PC-3 (cell line): Measurements from ENCODE around the gene PLD4. TPM values are rescaled to one million over a fixed set of nuclear protein-coding genes. Genes with fewer than 3 reads are reported as not detected.
"Not testable (repeated sequence)": the region's sequence is repeated elsewhere in the genome, so short reads cannot be mapped to it uniquely, and the experiment has no call there.

ENCODE experiments used
- ATAC-seq: fragments of 200-7000 bp; cut with Tn5 transposase; 2 replicates; pipeline ENCODE4 v1.9.1; 2020; ENCODE audit warnings: mild to moderate bottlenecking, moderate library complexity
- BruUV-seq: library from RNA; stranded (reverse); fragments of 400-500 nt; replicated peaks from 2 replicates; lab custom pipeline; 2021; lab: Mats Ljungman, UMichigan
- CTCF ChIA-PET: fragments of 300-600 bp; sonication (Branson Sonifier 250); formaldehyde crosslinking; loops from one replicate; lab custom pipeline; 2022; ENCODE audit warnings: antibody characterized with exemption; lab: Charles Lee
- POLR2A ChIA-PET: fragments of 300-600 bp; sonication (Branson Sonifier 250); formaldehyde crosslinking; loops from one replicate; lab custom pipeline; 2022; ENCODE audit warnings: antibody characterized with exemption; ENCODE audit not compliant: unreplicated experiment; lab: Charles Lee
- DNase-seq: peaks from one replicate; pipeline ENCODE4 v3.0.0-alpha.2; 2015
- H2AFZ ChIP-seq: fragments of 300-600 bp; sonication (generic); 2 replicates; pipeline ENCODE4 v1.6.0; 2016; ENCODE audit warnings: antibody characterized with exemption, low read length
- H3F3A ChIP-seq: fragments of 300-600 bp; sonication (generic); one replicate; pipeline ENCODE4 v1.6.0; 2017; ENCODE audit warnings: antibody characterized with exemption, low read length, control low read depth, mild to moderate bottlenecking; ENCODE audit not compliant: unreplicated experiment
- H3K27ac ChIP-seq: fragments of 300-600 bp; sonication (generic); 2 replicates; pipeline ENCODE4 v1.5.1; 2016; ENCODE audit warnings: mild to moderate bottlenecking, low read length
- H3K27me3 ChIP-seq: fragments of 300-600 bp; sonication (generic); 2 replicates; pipeline ENCODE4 v1.6.1; 2016; ENCODE audit warnings: low read length, mixed read lengths
- H3K36me3 ChIP-seq: fragments of 300-600 bp; sonication (generic); 2 replicates; pipeline ENCODE4 v1.6.1; 2016; ENCODE audit warnings: low read depth, mixed run types, low read length, mixed read lengths
- H3K4me1 ChIP-seq: fragments of 300-600 bp; sonication (generic); 2 replicates; pipeline ENCODE4 v1.5.1; 2016; ENCODE audit warnings: low read length; ENCODE audit not compliant: insufficient read depth
- H3K4me2 ChIP-seq: fragments of 300-600 bp; sonication (generic); 2 replicates; pipeline ENCODE4 v1.6.0; 2016; ENCODE audit warnings: low read length
- H3K4me3 ChIP-seq: fragments of 300-600 bp; sonication (generic); 2 replicates; pipeline ENCODE4 v1.5.1; 2016; ENCODE audit warnings: mild to moderate bottlenecking, low read length, mixed read lengths
- H3K79me2 ChIP-seq: fragments of 300-600 bp; sonication (generic); 2 replicates; pipeline ENCODE4 v1.6.1; 2017; ENCODE audit warnings: low read length, mixed read lengths
- H3K9ac ChIP-seq: fragments of 300-600 bp; sonication (generic); 2 replicates; pipeline ENCODE4 v1.6.0; 2016; ENCODE audit warnings: mild to moderate bottlenecking, low read length
- H3K9me2 ChIP-seq: fragments of 300-600 bp; sonication (generic); replicated peaks from 2 replicates; pipeline ENCODE4 v1.6.1; 2016; ENCODE audit warnings: mixed run types, low read length, mixed read lengths
- H3K9me3 ChIP-seq: fragments of 300-600 bp; sonication (generic); 2 replicates; pipeline ENCODE4 v1.6.1; 2016; ENCODE audit warnings: low read length, mixed read lengths
- H4K20me1 ChIP-seq: fragments of 300-600 bp; sonication (generic); 2 replicates; pipeline ENCODE4 v1.6.1; 2016; ENCODE audit warnings: low read length, mixed read lengths
- CTCF ChIP-seq: fragments of 300-600 bp; sonication (generic); conservative IDR thresholded peaks from 2 replicates; pipeline ENCODE4 v1.5.1; 2017; ENCODE audit warnings: antibody characterized with exemption, low read depth, mild to moderate bottlenecking, low read length
- EZH2 ChIP-seq: fragments of 300-600 bp; sonication (generic); IDR thresholded peaks from one replicate; pipeline ENCODE4 v1.6.1; 2017; ENCODE audit warnings: antibody characterized with exemption, mild to moderate bottlenecking, low read length; ENCODE audit not compliant: unreplicated experiment
- EZH2phosphoT487 ChIP-seq: fragments of 300-600 bp; sonication (generic); IDR thresholded peaks from 2 replicates; pipeline ENCODE4 v1.6.1; 2018; ENCODE audit warnings: mild to moderate bottlenecking, antibody characterized with exemption, low read length, borderline replicate concordance
- intact Hi-C: fragments of 100-400 bp; cut with micrococcal nuclease; formaldehyde crosslinking; loops from 2 replicates; pipeline ENCODE4 v1.9.0; 2023
- total RNA-seq: library from RNA; depleted of rRNA; stranded (reverse); fragments of >200 nt; gene quantifications from 2 replicates; pipeline ENCODE4 v1.2.3, GENCODE V29; 2014

PLD4 gene
- total RNA-seq, 1 experiment from 2014 or later, result 0.04 TPM

- no TSS peak for BruUV-seq
- peaks cover 9% of the 10 kb centered on the region; the same call in 1 of the 2 replicates for H3K27me3 ChIP-seq
- CTCF ChIA-PET, result no interaction called here
These were observed 23.8 kb upstream of the PLD4 start for GRCh38 chr14:104900639-104901512.

GRCh38 chr14:104903990-104904389 lies 20.7 kb upstream of the PLD4 start:
- no peak for DNase-seq
- Histone ChIP-seq H3K4me1 (no peaks in the 10 kb centered on the region), H3K4me2 (no peak overlapping the region), H3K79me2 (no peaks in the 10 kb centered on the region), H3K27ac (no peak overlapping the region), H3F3A (no peaks in the 10 kb centered on the region), H4K20me1 (no peaks in the 10 kb centered on the region), H3K27me3 (peaks cover 16% of the 10 kb centered on the region; the same call in 1 of the 2 replicates), H3K4me3 (no peak overlapping the region), H3K9me2 (no peaks in the 10 kb centered on the region), H2AFZ (no peak overlapping the region), H3K9ac (no peak overlapping the region), H3K9me3 (no peaks in the 10 kb centered on the region), H3K36me3 (no peaks in the 10 kb centered on the region)
- POLR2A ChIA-PET, result no interaction called here
- TF ChIP-seq EZH2phosphoT487 (no peak), EZH2 (no peak), CTCF (no peak)
- no peak for ATAC-seq
- intact Hi-C loops, result no loop called here
- no TSS peak for BruUV-seq
- CTCF ChIA-PET, result no interaction called here

More at GRCh38 chr14:104900639-104901512, 23.8 kb upstream of the PLD4 start:
- no peaks in the 10 kb centered on the region for H3F3A ChIP-seq
- no peaks in the 10 kb centered on the region for H3K79me2 ChIP-seq
- POLR2A ChIA-PET, result interaction anchor here (0.7 kb wide), 1 partner anchor 105 kb away, joined by 10 read pairs; no protein-coding TSS in a partner anchor
- no peak overlapping the region for H3K4me3 ChIP-seq
- H3K9ac ChIP-seq, result no peak overlapping the region
- no peak overlapping the region for H2AFZ ChIP-seq
- H3K4me1 ChIP-seq, result no peaks in the 10 kb centered on the region
- no peak for TF ChIP-seq EZH2
- TF ChIP-seq EZH2phosphoT487, result no peak
- TF ChIP-seq CTCF, result no peak
- no peak overlapping the region for H3K4me2 ChIP-seq
- no peaks in the 10 kb centered on the region for H3K9me3 ChIP-seq
- DNase-seq (no peak), ATAC-seq (no peak)
- no peaks in the 10 kb centered on the region for H4K20me1 ChIP-seq
- no peak overlapping the region for H3K27ac ChIP-seq
- intact Hi-C loops, result no loop called here
- H3K9me2 ChIP-seq, result no peaks in the 10 kb centered on the region
- no peaks in the 10 kb centered on the region for H3K36me3 ChIP-seq

- CTCF ChIA-PET, H3K9me3 ChIP-seq, H3K9me2 ChIP-seq, intact Hi-C loops, H3K27ac ChIP-seq, BruUV-seq, H3K4me1 ChIP-seq, H2AFZ ChIP-seq, ATAC-seq, H3K79me2 ChIP-seq, H4K20me1 ChIP-seq, H3K4me3 ChIP-seq, H3K36me3 ChIP-seq, DNase-seq, H3F3A ChIP-seq, H3K4me2 ChIP-seq, H3K9ac ChIP-seq, POLR2A ChIA-PET: not testable (repeated sequence)
- H3K27me3 ChIP-seq, result peaks cover 16% of the 10 kb centered on the region; the same call in 1 of the 2 replicates
These were observed 19.8 kb upstream of the PLD4 start for GRCh38 chr14:104904650-104905578.

- H3K4me3 ChIP-seq, H3K27ac ChIP-seq, H3K36me3 ChIP-seq, BruUV-seq, H3K9ac ChIP-seq, H3K9me3 ChIP-seq, H3F3A ChIP-seq, H4K20me1 ChIP-seq, H3K9me2 ChIP-seq, DNase-seq, CTCF ChIA-PET, ATAC-seq, H3K4me2 ChIP-seq, POLR2A ChIA-PET, H3K4me1 ChIP-seq, H3K79me2 ChIP-seq, intact Hi-C loops, H2AFZ ChIP-seq: not testable (repeated sequence)
- peaks cover 16% of the 10 kb centered on the region; the same call in 1 of the 2 replicates for H3K27me3 ChIP-seq
These were observed 19.1 kb upstream of the PLD4 start for GRCh38 chr14:104905579-104905933.
